HG03139 (cell line): ENCODE measurements around the gene DCAF15.
"Not testable (repeated sequence)": the region's sequence is repeated elsewhere in the genome, so short reads cannot be mapped to it uniquely, and the experiment has no call there.

ENCODE experiments used
- ATAC-seq: cut with Tn5 transposase; IDR thresholded peaks from one replicate; pipeline ENCODE4 v1.9.1; 2021; ENCODE audit not compliant: unreplicated experiment

DCAF15 gene

GRCh38 chr19:13959141-13959961, 7.0 kb downstream of the DCAF15 start:
- ATAC-seq = no peak

GRCh38 chr19:13959962-13960862, 7.9 kb downstream of the DCAF15 start:
- ATAC-seq = no peak

GRCh38 chr19:13960863-13961784, 8.8 kb downstream of the DCAF15 start:
- ATAC-seq = no peak

GRCh38 chr19:13961826-13962698, 9.8 kb downstream of the DCAF15 start:
- no peak for ATAC-seq

GRCh38 chr19:13962699-13963602, 10.6 kb downstream of the DCAF15 start:
- no peak for ATAC-seq

GRCh38 chr19:13963603-13964105, 11.3 kb downstream of the DCAF15 start:
- ATAC-seq = no peak

- no peak for ATAC-seq
Observed at GRCh38 chr19:13964776-13965175, 12.5 kb downstream of the DCAF15 start.

- no peak for ATAC-seq
Observed at GRCh38 chr19:13965377-13965896, 13.1 kb downstream of the DCAF15 start.

- no peak for ATAC-seq
Observed at GRCh38 chr19:13965926-13966683, 13.8 kb downstream of the DCAF15 start.

GRCh38 chr19:13966684-13967128, 14.4 kb downstream of the DCAF15 start:
- no peak for ATAC-seq

GRCh38 chr19:13967206-13967605, 14.9 kb downstream of the DCAF15 start:
- ATAC-seq = not testable (repeated sequence)

- no peak for ATAC-seq
Observed at GRCh38 chr19:13968383-13968935, 16.1 kb downstream of the DCAF15 start.

- no peak for ATAC-seq
Observed at GRCh38 chr19:13968999-13969398, 16.7 kb downstream of the DCAF15 start.

GRCh38 chr19:13969897-13970296, 17.6 kb downstream of the DCAF15 start:
- no peak for ATAC-seq

- ATAC-seq = not testable (repeated sequence)
Observed at GRCh38 chr19:13971868-13972267, 19.6 kb downstream of the DCAF15 start.

GRCh38 chr19:13972368-13973155, 20.3 kb downstream of the DCAF15 start:
- ATAC-seq = no peak
